ENCODE data around the gene FBXO38.

FBXO38 gene

GRCh38 chr5:148414833-148415232 lies 31.1 kb downstream of the FBXO38 start:
- H3K27ac ChIP-seq: no peak overlapping the region
- no peak for TF ChIP-seq CTCF (conservative IDR thresholded peaks at IDR 0.05; ENCODE audit: low read depth)
- no peak for DNase-seq (ENCODE audit: low spot score)
- ChIA-PET POLR2A (ENCODE audit: low non-redundant PET) (no interaction called here), CTCF (no interaction called here)

- no peak for DNase-seq (ENCODE audit: low spot score)
- CTCF ChIA-PET: no interaction called here
- H3K27ac ChIP-seq: no peak overlapping the region
- POLR2A ChIA-PET (ENCODE audit: low non-redundant PET): no interaction called here
- no peak for TF ChIP-seq CTCF (conservative IDR thresholded peaks at IDR 0.05; ENCODE audit: low read depth)
These were observed 32.7 kb downstream of the FBXO38 start for GRCh38 chr5:148416416-148416815.

- DNase-seq (ENCODE audit: low spot score): no peak
- TF ChIP-seq CTCF (conservative IDR thresholded peaks at IDR 0.05; ENCODE audit: low read depth): no peak
- ChIA-PET POLR2A (ENCODE audit: low non-redundant PET) (no interaction called here), CTCF (no interaction called here)
- H3K27ac ChIP-seq: no peak overlapping the region
These were observed 33.2 kb downstream of the FBXO38 start for GRCh38 chr5:148416921-148417320.

GRCh38 chr5:148418511-148418910 lies 34.8 kb downstream of the FBXO38 start:
- no peak overlapping the region for H3K27ac ChIP-seq
- DNase-seq (ENCODE audit: low spot score): no peak
- TF ChIP-seq CTCF (conservative IDR thresholded peaks at IDR 0.05; ENCODE audit: low read depth): no peak
- ChIA-PET CTCF (interaction anchor here (1.0 to 1.2 kb wide), 2 partner anchors 15 to 312 kb away, joined by 3 read pairs; no protein-coding TSS in a partner anchor), POLR2A (ENCODE audit: low non-redundant PET) (no interaction called here)

- CTCF ChIA-PET: interaction anchor here (0.6 kb wide), 1 partner anchor 13 kb away, joined by 3 read pairs; no protein-coding TSS in a partner anchor
- H3K27ac ChIP-seq: no peak overlapping the region
- TF ChIP-seq CTCF (conservative IDR thresholded peaks at IDR 0.05; ENCODE audit: low read depth): no peak
- POLR2A ChIA-PET (ENCODE audit: low non-redundant PET): no interaction called here
- DNase-seq (ENCODE audit: low spot score): no peak
These were observed 37.9 kb downstream of the FBXO38 start for GRCh38 chr5:148421661-148422060.

GRCh38 chr5:148425808-148426207 lies 42.0 kb downstream of the FBXO38 start:
- no peak for DNase-seq (ENCODE audit: low spot score)
- ChIA-PET CTCF (interaction anchor here (1.0 kb wide), 1 partner anchor 19 kb away, joined by 7 read pairs; no protein-coding TSS in a partner anchor), POLR2A (ENCODE audit: low non-redundant PET) (no interaction called here)
- no peak for TF ChIP-seq CTCF (conservative IDR thresholded peaks at IDR 0.05; ENCODE audit: low read depth)
- H3K27ac ChIP-seq: no peak overlapping the region

GRCh38 chr5:148426514-148426913 lies 42.8 kb downstream of the FBXO38 start:
- ChIA-PET POLR2A (ENCODE audit: low non-redundant PET) (no interaction called here), CTCF (interaction anchor here (1.0 kb wide), 1 partner anchor 18 kb away, joined by 7 read pairs; no protein-coding TSS in a partner anchor)
- H3K27ac ChIP-seq: no peak overlapping the region
- no peak for TF ChIP-seq CTCF (conservative IDR thresholded peaks at IDR 0.05; ENCODE audit: low read depth)
- DNase-seq (ENCODE audit: low spot score): no peak

Measured in RWPE1 (cell line).